ENCODE results near the gene KIF21A.

DNA sequence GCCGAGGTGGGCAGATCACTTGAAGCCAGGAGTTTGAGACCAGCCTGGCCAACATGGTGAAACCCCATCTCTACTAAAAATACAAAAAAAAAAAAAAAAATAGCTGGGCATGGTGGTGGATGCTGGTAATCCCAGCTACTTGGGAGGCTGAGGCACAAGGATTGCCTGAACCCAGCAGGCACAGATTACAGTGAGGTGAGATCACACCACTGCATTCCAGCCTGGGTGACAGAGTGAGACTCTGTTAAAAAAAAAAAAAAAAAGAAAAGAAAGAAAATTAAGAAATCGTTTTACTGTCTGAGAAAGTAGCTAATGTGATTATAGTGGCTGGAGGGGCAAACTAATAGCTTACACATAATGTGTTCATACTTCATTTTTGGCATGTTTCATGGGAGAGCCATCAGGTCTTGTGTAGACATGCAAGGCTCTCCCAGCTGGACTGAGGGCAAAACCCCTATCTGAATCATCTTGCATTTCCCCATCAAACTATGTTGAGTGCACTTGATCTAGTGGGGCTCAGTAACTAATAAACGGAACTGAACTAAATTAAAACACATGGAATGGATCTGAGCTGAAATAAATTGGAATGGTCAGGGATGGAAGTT is 16.2 kb downstream of the KIF21A start:
- no peak for TF ChIP-seq REST (IDR thresholded peaks at IDR 0.05; ENCODE audit: borderline replicate concordance)
- TF ChIP-seq EZH2 (IDR thresholded peaks at IDR 0.05; ENCODE audit: borderline replicate concordance, insufficient read depth, low read length, poor library complexity, severe bottlenecking), result no peak
- TF ChIP-seq CTCF (IDR thresholded peaks at IDR 0.05; ENCODE audit: poor library complexity, severe bottlenecking), result no peak
- no peak for TF ChIP-seq SMC3 (conservative IDR thresholded peaks at IDR 0.05; ENCODE audit: poor library complexity)
- no peak for TF ChIP-seq POLR2AphosphoS5 (IDR thresholded peaks at IDR 0.05)
- TF ChIP-seq RAD21 (conservative IDR thresholded peaks at IDR 0.05), result no peak
- no peak for TF ChIP-seq MXI1 (conservative IDR thresholded peaks at IDR 0.05; ENCODE audit: poor library complexity, severe bottlenecking)
- no peak for TF ChIP-seq EP300 (conservative IDR thresholded peaks at IDR 0.05; ENCODE audit: poor library complexity, severe bottlenecking)
- TF ChIP-seq TAF1 (IDR thresholded peaks at IDR 0.05; ENCODE audit: low read depth), result no peak

Data from neural cell (in vitro differentiated cells).